Cardiac septum (tissue), 1 donor: Measurements from ENCODE around the gene CCNL1. TPM values are rescaled to one million over a fixed set of nuclear protein-coding genes. Genes with fewer than 3 reads are reported as not detected.
"Not testable (repeated sequence)": the region's sequence is repeated elsewhere in the genome, so short reads cannot be mapped to it uniquely, and the experiment has no call there.

ENCODE experiments used
- DNase-seq: peaks from one replicate; pipeline ENCODE4 v3.0.0-alpha.2; 2020; ENCODE audit warnings: low spot score
- intact Hi-C: fragments of 100-400 bp; cut with DNase I; formaldehyde crosslinking; loops from one replicate; pipeline ENCODE4 v1.14.0; 2022
- long read RNA-seq: library from polyadenylated mRNA; unstranded; transcript quantifications from one replicate; pipeline ENCODE4 v2.0.0, GENCODE V29; 2021
- total RNA-seq: library from RNA; stranded (reverse); fragmentation: NEBNext Ultra II Directional; extraction: Animal tissue kit (Norgen Biotek cat#: 25700); gene quantifications from one replicate; pipeline ENCODE4 v1.2.1, GENCODE V29; 2021
- donor health status: DM: no; HTN: no; CAD: no.

The CCNL1 gene
- 41.7 TPM for total RNA-seq
- long read RNA-seq, partial matches to known transcripts: 4 of 16 reads
- long read RNA-seq, other reads (novel, unspliced or antisense): 10 of 16 reads

GRCh38 chr3:157159762-157160657 is at the start of gene CCNL1:
Gene CCNL1 (minus strand): TSS chr3:157160147. CDS start chr3:157160094, 53 bp downstream.
- DNase-seq: peak; percentile 97
- intact Hi-C loops: loop anchor here (1.0 to 10.0 kb wide), 3 partner anchors 14 to 85 kb away; no protein-coding TSS in a partner anchor

GRCh38 chr3:157204880-157205279 is 44.9 kb upstream of the CCNL1 start:
- intact Hi-C loops: loop anchor here (2.0 to 10.0 kb wide), 2 partner anchors 150 to 288 kb away; no protein-coding TSS in a partner anchor
- no peak for DNase-seq

- DNase-seq: no peak
- intact Hi-C loops: loop anchor here (2.0 to 10.0 kb wide), 2 partner anchors 150 to 288 kb away; no protein-coding TSS in a partner anchor
Measured at GRCh38 chr3:157204431-157204830, 44.5 kb upstream of the CCNL1 start.

- DNase-seq: no peak
- intact Hi-C loops: loop anchor here (10.0 kb wide), 1 partner anchor 153 kb away; no protein-coding TSS in a partner anchor
Measured at GRCh38 chr3:157201648-157202278, 41.8 kb upstream of the CCNL1 start.

- no peak for DNase-seq
- intact Hi-C loops: loop anchor here (10.0 kb wide), 1 partner anchor 155 kb away; no protein-coding TSS in a partner anchor
Measured at GRCh38 chr3:157199841-157200240, 39.9 kb upstream of the CCNL1 start.

GRCh38 chr3:157195965-157196364 is 36.0 kb upstream of the CCNL1 start:
- DNase-seq: no peak
- intact Hi-C loops: no loop called here

GRCh38 chr3:157191149-157191548 is 31.2 kb upstream of the CCNL1 start:
- DNase-seq, intact Hi-C loops: not testable (repeated sequence)

GRCh38 chr3:157190380-157190872 is 30.5 kb upstream of the CCNL1 start:
- DNase-seq: no peak
- intact Hi-C loops: no loop called here

GRCh38 chr3:157188391-157188790 is 28.4 kb upstream of the CCNL1 start:
- intact Hi-C loops: no loop called here

GRCh38 chr3:157182879-157183278 is 22.9 kb upstream of the CCNL1 start:
- DNase-seq: no peak
- intact Hi-C loops: no loop called here

More at GRCh38 chr3:157188391-157188790, 28.4 kb upstream of the CCNL1 start:
- no peak for DNase-seq

GRCh38 chr3:157180262-157180661 is 20.3 kb upstream of the CCNL1 start:
- DNase-seq: no peak
- intact Hi-C loops: no loop called here

GRCh38 chr3:157179365-157179803 is 19.4 kb upstream of the CCNL1 start:
- intact Hi-C loops: no loop called here
- no peak for DNase-seq

GRCh38 chr3:157178503-157179364 is 18.8 kb upstream of the CCNL1 start:
- DNase-seq, intact Hi-C loops: not testable (repeated sequence)

- intact Hi-C loops, DNase-seq: not testable (repeated sequence)
Measured at GRCh38 chr3:157177801-157178453, 18.0 kb upstream of the CCNL1 start.

- intact Hi-C loops: no loop called here
Measured at GRCh38 chr3:157176934-157177333, 17.0 kb upstream of the CCNL1 start.

GRCh38 chr3:157175691-157176507 is 16.0 kb upstream of the CCNL1 start:
- no peak for DNase-seq
- intact Hi-C loops: no loop called here

More at GRCh38 chr3:157176934-157177333, 17.0 kb upstream of the CCNL1 start:
- no peak for DNase-seq

GRCh38 chr3:157174649-157175498 is 14.9 kb upstream of the CCNL1 start:
- intact Hi-C loops: loop anchor here (1.0 kb wide), 1 partner anchor 15 kb away; the partner anchor contains the start of gene CCNL1

More at GRCh38 chr3:157174649-157175498, 14.9 kb upstream of the CCNL1 start:
- DNase-seq: peak; percentile 99
